A172 (cell line): ENCODE measurements around the gene GNLY. TPM values are rescaled to one million over a fixed set of nuclear protein-coding genes. Genes with fewer than 3 reads are reported as not detected.
"Not testable (repeated sequence)": the region's sequence is repeated elsewhere in the genome, so short reads cannot be mapped to it uniquely, and the experiment has no call there.

Source experiments
- DNase-seq: peaks from one replicate; pipeline ENCODE4 v3.0.0-alpha.2; 2015; ENCODE audit warnings: low spot score
- total RNA-seq: library from RNA; depleted of rRNA; stranded (reverse); fragments of >200 nt; shearing (Covaris generic); gene quantifications from 2 replicates; pipeline ENCODE4 v1.2.3, GENCODE V29; 2014; rRNA removed

GNLY gene
- not detected in 2 replicates for total RNA-seq

GRCh38 chr2:85694052-85695025 is at the start of gene GNLY:
Gene GNLY, plus strand, starts transcription at chr2:85694358. Its CDS starts 61 bp downstream, at chr2:85694419.
- DNase-seq, result no peak

- DNase-seq, result no peak
These were observed 49.2 kb upstream of the GNLY start for GRCh38 chr2:85644909-85645308.

GRCh38 chr2:85646166-85646565 is 48.0 kb upstream of the GNLY start:
- DNase-seq, result no peak

GRCh38 chr2:85647823-85648526 is 46.2 kb upstream of the GNLY start:
- DNase-seq, result no peak

GRCh38 chr2:85648619-85649018 is 45.5 kb upstream of the GNLY start:
- peak; percentile 57 for DNase-seq

- DNase-seq, result peak; percentile 70
These were observed 44.7 kb upstream of the GNLY start for GRCh38 chr2:85649201-85650190.

GRCh38 chr2:85650456-85650855 is 43.7 kb upstream of the GNLY start:
- no peak for DNase-seq

- DNase-seq, result no peak
These were observed 43.1 kb upstream of the GNLY start for GRCh38 chr2:85651097-85651496.

GRCh38 chr2:85652056-85652455 is 42.1 kb upstream of the GNLY start:
- no peak for DNase-seq

- DNase-seq, result no peak
These were observed 40.2 kb upstream of the GNLY start for GRCh38 chr2:85653996-85654395.

- DNase-seq, result no peak
These were observed 38.2 kb upstream of the GNLY start for GRCh38 chr2:85655961-85656417.

- no peak for DNase-seq
These were observed 37.7 kb upstream of the GNLY start for GRCh38 chr2:85656468-85656867.

- DNase-seq, result not testable (repeated sequence)
These were observed 36.8 kb upstream of the GNLY start for GRCh38 chr2:85657399-85657798.

GRCh38 chr2:85659324-85659981 is 34.7 kb upstream of the GNLY start:
- DNase-seq, result no peak

GRCh38 chr2:85660301-85660700 is 33.9 kb upstream of the GNLY start:
- not testable (repeated sequence) for DNase-seq

- no peak for DNase-seq
These were observed 33.4 kb upstream of the GNLY start for GRCh38 chr2:85660725-85661124.

- no peak for DNase-seq
These were observed 32.9 kb upstream of the GNLY start for GRCh38 chr2:85661139-85661858.

- peak; percentile 97 for DNase-seq
These were observed 31.1 kb upstream of the GNLY start for GRCh38 chr2:85662899-85663593.
